HG02623 (cell line): ENCODE results near the gene CCNF.

Experiments
- ATAC-seq: cut with Tn5 transposase; IDR thresholded peaks from one replicate; pipeline ENCODE4 v1.9.1; 2021; ENCODE audit warnings: moderate library complexity; ENCODE audit not compliant: unreplicated experiment

CCNF gene

GRCh38 chr16:2500918-2501750 lies 71.9 kb downstream of the CCNF start:
- ATAC-seq, result no peak

DNA sequence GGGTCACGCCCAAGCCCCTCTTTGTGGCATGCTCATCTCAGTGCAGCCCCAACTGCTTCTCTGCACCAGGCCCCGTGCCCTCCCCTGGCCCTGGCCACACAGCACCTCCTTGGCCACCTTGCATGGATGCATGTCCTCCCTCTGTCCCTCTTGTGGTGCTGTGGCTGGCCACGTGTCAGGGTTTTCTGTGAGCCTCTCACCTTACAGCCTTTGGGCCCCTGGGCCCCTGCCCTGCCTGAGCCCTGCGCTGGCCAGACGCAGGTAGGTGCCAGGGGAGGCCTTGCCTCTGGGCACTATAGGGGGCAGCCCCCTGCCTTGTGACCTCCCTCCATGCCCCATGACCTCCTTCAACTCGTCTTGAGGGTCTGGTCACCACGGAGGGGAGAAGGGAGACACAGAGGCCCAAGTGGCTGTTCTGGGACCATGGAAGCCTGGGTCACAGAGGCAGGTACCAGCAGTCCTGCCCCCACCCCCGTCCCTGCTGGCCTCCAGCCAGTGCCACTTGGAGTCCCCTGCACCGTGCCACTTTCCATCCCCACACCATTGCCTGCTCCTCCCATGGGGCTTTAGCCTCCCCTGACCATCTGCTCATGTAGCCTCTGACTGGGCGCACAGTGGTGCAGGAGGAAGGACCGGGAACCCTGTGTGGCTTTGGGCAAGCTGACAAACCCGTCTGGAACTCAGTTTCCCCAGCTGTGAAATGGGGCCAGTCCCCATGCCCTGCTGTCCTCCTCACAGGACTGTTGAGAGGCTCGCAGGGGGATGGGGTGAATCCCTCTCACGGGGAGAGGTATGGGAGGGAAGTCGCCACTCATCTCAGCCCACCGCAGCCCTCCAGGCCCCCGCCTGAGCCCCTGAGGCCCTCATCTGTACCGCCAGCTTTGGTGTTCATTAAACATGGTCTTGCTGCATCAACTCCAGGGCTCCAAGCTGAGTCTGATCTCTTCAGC lies 73.0 kb downstream of the CCNF start:
- no peak for ATAC-seq

GRCh38 chr16:2505695-2506094 lies 76.4 kb downstream of the CCNF start:
- ATAC-seq, result no peak

GRCh38 chr16:2507052-2507659 lies 77.9 kb downstream of the CCNF start:
- no peak for ATAC-seq

DNA sequence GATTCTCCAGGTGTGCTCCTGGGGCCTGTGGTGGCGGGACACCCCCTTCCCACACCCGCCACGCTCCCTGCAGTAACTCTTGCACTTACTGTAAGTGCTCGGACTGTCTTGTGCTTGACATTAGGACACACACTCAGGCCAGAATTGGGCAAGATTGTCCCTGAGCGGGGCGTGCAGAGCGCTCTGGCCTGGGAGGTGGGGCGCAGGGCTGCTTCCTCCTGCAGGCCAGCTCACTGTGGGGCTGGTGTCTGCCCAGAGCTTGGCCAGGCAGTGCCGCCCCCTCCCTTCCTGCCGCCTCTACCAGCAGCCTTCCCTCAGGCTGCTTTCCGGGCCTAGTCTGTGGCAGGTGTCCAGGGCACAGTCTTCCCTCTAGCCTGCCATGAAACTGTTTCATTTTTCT lies 78.4 kb downstream of the CCNF start:
- no peak for ATAC-seq
